Breast epithelium (tissue), 3 donors: ENCODE measurements around the gene FHOD3.

ENCODE experiments used
- POLR2A ChIP-seq: fragments of 450-650 bp; IDR thresholded peaks from one replicate; pipeline ENCODE4 v1.6.1; 2016; ENCODE audit warnings: antibody characterized with exemption, mild to moderate bottlenecking, moderate library complexity
- TF ChIP-seq, protein P1 (sequence below), 3 donors: fragments of 450-650 bp; IDR thresholded peaks; one replicate each; pipeline ENCODE4 v1.5.1; 2016 to 2017; ENCODE audit warnings: antibody characterized with exemption in 3 of 3, mild to moderate bottlenecking in 3 of 3, moderate library complexity in 3 of 3

DNA sequence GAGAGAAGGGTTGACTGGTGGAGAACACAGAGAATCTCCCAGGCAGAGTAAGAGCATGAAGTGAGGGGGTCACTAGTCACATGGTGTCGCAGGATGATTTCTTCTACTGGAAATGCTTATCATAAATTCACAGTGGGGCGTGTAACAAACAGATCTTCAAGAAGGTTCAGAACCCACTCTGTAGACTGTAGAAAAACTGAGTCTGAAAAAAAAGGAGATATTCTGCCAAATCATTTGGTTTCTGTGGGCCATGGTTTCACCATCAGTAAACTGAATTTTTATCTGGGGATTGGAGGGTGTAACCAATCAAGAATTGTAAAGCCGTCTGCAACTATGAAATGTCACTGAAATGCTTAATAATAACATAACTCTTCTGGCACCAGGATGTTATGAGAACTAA, 516.3 kb downstream of the FHOD3 start:
- TF ChIP-seq, protein P1, sequence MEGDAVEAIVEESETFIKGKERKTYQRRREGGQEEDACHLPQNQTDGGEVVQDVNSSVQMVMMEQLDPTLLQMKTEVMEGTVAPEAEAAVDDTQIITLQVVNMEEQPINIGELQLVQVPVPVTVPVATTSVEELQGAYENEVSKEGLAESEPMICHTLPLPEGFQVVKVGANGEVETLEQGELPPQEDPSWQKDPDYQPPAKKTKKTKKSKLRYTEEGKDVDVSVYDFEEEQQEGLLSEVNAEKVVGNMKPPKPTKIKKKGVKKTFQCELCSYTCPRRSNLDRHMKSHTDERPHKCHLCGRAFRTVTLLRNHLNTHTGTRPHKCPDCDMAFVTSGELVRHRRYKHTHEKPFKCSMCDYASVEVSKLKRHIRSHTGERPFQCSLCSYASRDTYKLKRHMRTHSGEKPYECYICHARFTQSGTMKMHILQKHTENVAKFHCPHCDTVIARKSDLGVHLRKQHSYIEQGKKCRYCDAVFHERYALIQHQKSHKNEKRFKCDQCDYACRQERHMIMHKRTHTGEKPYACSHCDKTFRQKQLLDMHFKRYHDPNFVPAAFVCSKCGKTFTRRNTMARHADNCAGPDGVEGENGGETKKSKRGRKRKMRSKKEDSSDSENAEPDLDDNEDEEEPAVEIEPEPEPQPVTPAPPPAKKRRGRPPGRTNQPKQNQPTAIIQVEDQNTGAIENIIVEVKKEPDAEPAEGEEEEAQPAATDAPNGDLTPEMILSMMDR (IDR thresholded peaks at IDR 0.05), result no peak
- no peak for TF ChIP-seq POLR2A
